Endothelial cell (in vitro differentiated cells): Measurements from ENCODE around the gene MISP. TPM values are rescaled to one million over a fixed set of nuclear protein-coding genes. Genes with fewer than 3 reads are reported as not detected.
A peak's percentile ranks its signal among the peaks of the same experiment; 100 is the strongest.
"Not testable (repeated sequence)": the region's sequence is repeated elsewhere in the genome, so short reads cannot be mapped to it uniquely, and the experiment has no call there.

Experiments used
- DNase-seq: peaks from one replicate; pipeline ENCODE4 v3.0.0; 2021; ENCODE audit warnings: low spot score
- H3K27ac Mint-ChIP-seq: one replicate; pipeline ENCODE4 v1.8.0; 2021; ENCODE audit warnings: mixed read lengths, inconsistent platforms; ENCODE audit not compliant: unreplicated experiment
- H3K27me3 Mint-ChIP-seq: one replicate; pipeline ENCODE4 v1.8.0; 2021; ENCODE audit warnings: mild to moderate bottlenecking, moderate library complexity, mixed read lengths, inconsistent platforms; ENCODE audit not compliant: unreplicated experiment
- H3K36me3 Mint-ChIP-seq: one replicate; pipeline ENCODE4 v1.8.0; 2021; ENCODE audit warnings: mild to moderate bottlenecking, low read depth, mixed read lengths, inconsistent platforms; ENCODE audit not compliant: unreplicated experiment
- H3K4me1 Mint-ChIP-seq: one replicate; pipeline ENCODE4 v1.8.0; 2021; ENCODE audit warnings: mild to moderate bottlenecking, mixed read lengths, inconsistent platforms; ENCODE audit not compliant: unreplicated experiment
- H3K4me3 Mint-ChIP-seq: one replicate; pipeline ENCODE4 v1.8.0; 2021; ENCODE audit warnings: mild to moderate bottlenecking, mixed read lengths, inconsistent platforms; ENCODE audit not compliant: unreplicated experiment
- H3K9me3 Mint-ChIP-seq: one replicate; pipeline ENCODE4 v1.8.0; 2021; ENCODE audit warnings: mixed read lengths, inconsistent platforms; ENCODE audit not compliant: unreplicated experiment
- CTCF ChIP-seq: fragments of 200-600 bp; sonication (generic); IDR thresholded peaks from one replicate; pipeline ENCODE4 v1.5.0; 2021; ENCODE audit warnings: antibody characterized with exemption; ENCODE audit not compliant: unreplicated experiment
- total RNA-seq: library from RNA; stranded (reverse); fragmentation: NEBNext Ultra II Directional; extraction: Animal tissue kit (Norgen Biotek cat#: 25700); gene quantifications from one replicate; pipeline ENCODE4 v1.2.1, GENCODE V29; 2021; ENCODE audit not compliant: unreplicated experiment

Gene MISP
- total RNA-seq, 1 donor from 2014 or later: not detected

DNA sequence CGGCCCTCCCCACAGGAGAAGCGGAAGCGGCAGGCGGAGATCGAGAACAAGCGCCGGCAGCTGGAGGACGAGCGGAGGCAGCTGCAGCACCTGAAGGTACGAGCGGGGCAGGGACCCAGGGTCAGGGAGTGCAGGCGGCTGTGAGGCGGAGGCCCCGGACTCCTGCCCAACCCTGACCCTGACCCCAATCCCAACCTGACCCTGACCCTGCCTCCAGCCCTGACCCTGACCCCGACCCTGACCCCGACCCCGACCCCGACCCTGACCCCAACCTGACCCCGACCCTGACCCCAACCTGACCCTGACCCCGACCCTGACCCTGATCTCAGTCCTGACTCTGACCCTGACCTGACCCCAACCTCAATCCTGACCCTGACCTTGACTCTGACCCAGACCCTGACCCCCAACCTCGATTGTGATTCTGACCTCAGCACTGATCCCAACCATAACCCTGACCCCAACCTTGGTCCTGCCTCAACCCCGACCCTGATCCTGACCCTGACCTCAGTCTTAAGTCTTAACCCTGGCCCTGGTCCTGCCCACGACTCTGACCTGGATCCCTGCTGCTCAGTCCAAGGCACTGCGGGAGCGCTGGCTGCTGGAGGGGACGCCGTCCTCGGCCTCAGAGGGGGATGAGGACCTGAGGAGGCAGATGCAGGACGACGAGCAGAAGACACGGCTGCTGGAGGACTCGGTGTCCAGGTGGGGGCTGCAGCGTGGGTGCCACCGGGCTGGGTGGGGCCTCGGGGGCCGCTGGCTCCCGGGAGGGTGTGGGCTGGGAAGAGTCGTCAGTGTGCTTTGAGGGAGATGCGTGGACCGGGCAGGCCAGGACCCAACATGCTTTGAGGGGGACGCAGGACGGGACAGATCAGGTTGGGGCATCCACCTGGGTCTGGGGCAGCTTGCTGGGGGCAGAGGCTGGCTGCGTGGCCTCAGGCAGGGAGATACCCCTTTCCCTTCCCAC, 23.6 kb upstream of the MISP start:
- Mint-ChIP-seq H3K4me3 (peak overlapping the region; percentile 81), H3K27ac (peak overlapping the region; percentile 42)

GRCh38 chr19:728011-728410, 22.9 kb upstream of the MISP start:
- H3K9me3 Mint-ChIP-seq: no peaks in the 10 kb centered on the region
- peaks cover 4% of the 10 kb centered on the region for H3K4me1 Mint-ChIP-seq
- H3K4me3 Mint-ChIP-seq: no peak overlapping the region
- peaks cover 8% of the 10 kb centered on the region for H3K36me3 Mint-ChIP-seq
- no peak for TF ChIP-seq CTCF
- no peak overlapping the region for H3K27ac Mint-ChIP-seq
- peak; percentile 73 for DNase-seq
- peaks cover 4% of the 10 kb centered on the region for H3K27me3 Mint-ChIP-seq

More for the DNA sequence above, 23.6 kb upstream of the MISP start:
- Mint-ChIP-seq H3K27me3 (peaks cover 3% of the 10 kb centered on the region), H3K9me3 (no peaks in the 10 kb centered on the region), H3K36me3 (peaks cover 8% of the 10 kb centered on the region), H3K4me1 (peaks cover 4% of the 10 kb centered on the region)
- TF ChIP-seq CTCF: no peak
- DNase-seq: no peak

DNA sequence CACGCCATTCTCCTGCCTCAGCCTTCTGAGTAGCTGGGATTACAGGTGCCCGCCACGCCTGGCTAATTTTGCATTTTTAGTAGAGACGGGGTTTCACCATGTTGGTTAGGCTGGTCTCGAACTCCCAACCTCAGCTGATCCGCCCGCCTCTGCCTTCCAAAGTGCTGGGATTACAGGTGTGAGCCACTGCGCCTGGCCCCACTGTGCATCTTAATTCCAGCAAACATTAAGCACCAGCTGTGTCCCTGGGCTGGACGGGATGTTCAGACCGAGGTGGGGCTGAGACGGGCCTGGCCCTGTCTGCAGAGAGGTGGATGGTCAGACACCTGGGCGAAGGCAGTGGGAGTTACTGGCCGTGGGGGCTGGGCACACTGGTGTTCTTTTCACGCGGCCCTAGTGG, 21.3 kb upstream of the MISP start:
- not testable (repeated sequence) for H3K27me3 Mint-ChIP-seq, H3K36me3 Mint-ChIP-seq, DNase-seq, H3K4me1 Mint-ChIP-seq, H3K9me3 Mint-ChIP-seq, H3K27ac Mint-ChIP-seq, H3K4me3 Mint-ChIP-seq

- peaks cover 13% of the 10 kb centered on the region for H3K36me3 Mint-ChIP-seq
- peaks cover 4% of the 10 kb centered on the region for H3K4me1 Mint-ChIP-seq
These were observed 20.8 kb upstream of the MISP start for GRCh38 chr19:729965-730668.

GRCh38 chr19:731000-731399, 19.9 kb upstream of the MISP start:
- no peak overlapping the region for H3K27ac Mint-ChIP-seq
- DNase-seq: no peak
- no peak overlapping the region for H3K4me3 Mint-ChIP-seq
- H3K36me3 Mint-ChIP-seq: peaks cover 13% of the 10 kb centered on the region
- H3K27me3 Mint-ChIP-seq: peaks cover 12% of the 10 kb centered on the region
- H3K4me1 Mint-ChIP-seq: peaks cover 4% of the 10 kb centered on the region
- H3K9me3 Mint-ChIP-seq: no peaks in the 10 kb centered on the region
- no peak for TF ChIP-seq CTCF

More at GRCh38 chr19:729965-730668, 20.8 kb upstream of the MISP start:
- no peak for TF ChIP-seq CTCF
- Mint-ChIP-seq H3K4me3 (peak overlapping the region; percentile 27), H3K27me3 (peaks cover 12% of the 10 kb centered on the region), H3K9me3 (no peaks in the 10 kb centered on the region), H3K27ac (no peak overlapping the region)
- no peak for DNase-seq
